GM18868 (cell line): ENCODE results near the gene GJB1.
"Not testable (repeated sequence)": the region's sequence is repeated elsewhere in the genome, so short reads cannot be mapped to it uniquely, and the experiment has no call there.

ENCODE experiments used
- ATAC-seq: cut with Tn5 transposase; IDR thresholded peaks from one replicate; pipeline ENCODE4 v1.9.1; 2021; ENCODE audit warnings: mild to moderate bottlenecking, moderate library complexity; ENCODE audit not compliant: unreplicated experiment

The GJB1 gene

GRCh38 chrX:71222929-71223328 lies at the start of gene GJB1:
Gene GJB1 (plus strand): TSS chrX:71223224. CDS start chrX:71223708, 484 bp downstream.
- ATAC-seq: no peak

DNA sequence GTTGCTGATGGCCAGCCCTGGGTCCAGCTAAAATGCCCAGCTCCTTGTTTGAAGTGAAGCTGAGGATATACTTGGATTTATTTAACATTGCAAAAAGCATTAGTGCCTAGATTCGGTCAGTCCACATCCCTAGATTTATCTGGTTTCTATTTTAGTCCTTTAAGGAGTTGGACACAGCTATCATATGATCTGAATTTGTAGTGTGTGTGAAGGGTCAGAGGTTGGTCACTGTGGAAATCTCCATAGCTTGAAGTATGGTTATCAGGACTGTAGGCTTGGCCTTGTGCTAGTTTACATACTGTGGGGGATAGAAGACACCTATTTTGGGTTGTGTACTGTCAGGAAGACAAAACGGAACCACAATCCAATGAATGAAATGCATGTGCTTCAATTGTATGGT lies 49.6 kb upstream of the GJB1 start:
- no peak for ATAC-seq

DNA sequence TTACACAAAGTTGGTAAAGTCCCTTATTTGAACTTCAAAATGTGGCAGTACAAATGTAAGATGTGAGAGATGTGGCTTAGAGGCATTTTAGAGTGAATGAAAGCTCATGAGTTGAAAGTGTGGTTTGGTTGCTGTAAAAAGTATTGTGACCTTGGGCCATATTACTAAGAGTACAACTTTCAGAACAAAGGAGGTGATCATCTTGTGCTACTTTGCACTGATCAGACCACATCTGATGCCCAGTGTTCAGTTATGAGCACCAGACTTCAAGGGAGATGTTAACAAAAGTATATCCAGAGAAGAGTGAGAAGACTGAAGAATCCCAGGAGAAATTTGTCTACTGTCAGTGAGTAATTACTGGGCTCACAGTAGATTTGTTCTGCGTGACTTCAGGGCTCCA lies 48.2 kb upstream of the GJB1 start:
- ATAC-seq: no peak

GRCh38 chrX:71175531-71175930 lies 47.5 kb upstream of the GJB1 start:
- ATAC-seq: no peak

DNA sequence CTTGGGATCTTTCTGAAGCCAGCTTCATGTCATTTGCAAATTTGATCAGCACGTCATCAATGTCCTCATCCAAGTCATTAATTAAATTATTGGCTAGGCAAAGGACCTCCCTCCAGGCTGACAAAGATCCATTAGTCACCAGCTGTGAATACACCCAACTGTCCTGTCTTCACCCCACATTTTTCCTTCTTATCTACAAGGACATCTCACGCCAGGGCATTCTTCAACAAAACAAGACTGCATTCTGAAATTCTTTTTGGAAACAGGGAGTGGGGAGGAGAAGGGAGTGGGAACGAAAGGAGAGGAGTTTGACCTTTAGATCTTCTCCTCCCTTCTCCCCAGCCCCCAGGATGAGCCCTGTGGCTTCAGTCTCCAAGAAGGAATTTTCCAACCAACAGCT lies 45.7 kb upstream of the GJB1 start:
- ATAC-seq: no peak

GRCh38 chrX:71178908-71179307 lies 44.1 kb upstream of the GJB1 start:
- no peak for ATAC-seq

DNA sequence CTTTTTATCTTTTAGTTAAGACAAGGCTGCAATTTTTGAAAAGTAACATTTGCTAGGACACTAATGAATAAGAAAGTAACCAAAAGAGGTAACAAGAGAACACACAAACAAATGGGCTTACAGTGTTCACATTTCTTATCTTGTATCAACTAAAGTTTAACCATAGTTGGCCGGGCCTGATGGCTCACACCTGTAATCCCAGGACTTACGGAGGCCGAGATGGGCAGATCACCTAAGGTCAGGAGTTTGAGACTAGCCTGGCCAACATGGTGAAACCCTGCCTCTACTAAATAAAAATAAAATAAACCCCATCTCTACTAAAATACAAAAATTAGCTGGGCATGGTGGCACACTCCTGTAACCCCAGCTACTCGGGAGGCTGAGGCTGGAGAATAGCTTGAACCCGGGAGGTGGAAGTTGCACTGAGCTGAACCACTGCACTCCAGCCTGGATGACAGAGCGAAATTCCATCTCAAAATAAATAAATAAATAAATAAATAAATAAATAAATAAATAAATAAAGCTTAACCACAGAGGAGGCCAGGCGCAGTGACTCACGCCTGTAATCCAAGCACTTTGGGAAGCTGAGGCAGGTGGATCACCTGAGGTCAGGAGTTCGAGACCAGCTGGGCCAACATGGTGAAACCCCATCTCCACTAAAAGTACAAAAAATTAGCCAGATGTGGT lies 42.3 kb upstream of the GJB1 start:
- not testable (repeated sequence) for ATAC-seq

- ATAC-seq: peak; percentile 59
These were observed 41.5 kb upstream of the GJB1 start for GRCh38 chrX:71181558-71181909.

- ATAC-seq: peak; percentile 89
These were observed 40.9 kb upstream of the GJB1 start for GRCh38 chrX:71181910-71182799.

- ATAC-seq: no peak
These were observed 40.2 kb upstream of the GJB1 start for GRCh38 chrX:71182871-71183270.

DNA sequence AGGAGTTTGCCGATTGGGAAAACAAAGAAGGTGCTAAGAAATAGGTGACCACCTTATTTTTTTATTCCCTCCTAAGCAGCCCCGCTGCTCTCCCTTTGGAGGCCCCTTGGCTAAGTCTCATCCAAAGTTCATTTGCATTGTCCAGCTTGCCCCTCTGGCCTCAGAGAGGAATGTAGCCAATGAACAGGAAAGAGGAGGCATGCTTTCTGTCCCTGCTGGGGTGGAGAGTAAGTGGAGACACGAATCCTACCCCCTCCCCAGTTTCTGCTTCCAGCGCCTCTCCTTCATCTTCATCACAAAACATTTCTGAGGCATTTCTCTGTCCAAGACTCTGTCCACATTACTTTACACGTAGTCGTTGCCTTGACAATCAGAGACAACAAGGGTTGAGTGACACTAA lies 39.7 kb upstream of the GJB1 start:
- no peak for ATAC-seq

DNA sequence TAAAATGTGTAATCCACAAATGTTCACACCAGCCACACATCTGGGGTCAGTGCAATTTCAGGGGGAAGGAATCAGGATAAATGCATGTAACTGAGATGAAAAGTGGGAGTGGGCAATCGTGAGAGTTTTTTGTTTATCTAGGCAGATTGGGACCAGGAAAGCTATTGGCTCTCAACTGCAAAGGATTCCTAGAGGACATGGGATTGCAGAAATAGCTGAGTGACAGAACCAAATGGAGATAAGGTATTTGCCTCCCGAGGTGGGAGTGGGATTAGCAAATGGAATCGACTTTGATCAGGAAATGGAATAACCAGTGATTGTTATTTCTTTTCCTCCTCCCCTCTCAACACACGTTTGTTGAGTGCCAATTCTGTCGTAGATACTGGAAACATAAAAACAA lies 38.9 kb upstream of the GJB1 start:
- no peak for ATAC-seq

DNA sequence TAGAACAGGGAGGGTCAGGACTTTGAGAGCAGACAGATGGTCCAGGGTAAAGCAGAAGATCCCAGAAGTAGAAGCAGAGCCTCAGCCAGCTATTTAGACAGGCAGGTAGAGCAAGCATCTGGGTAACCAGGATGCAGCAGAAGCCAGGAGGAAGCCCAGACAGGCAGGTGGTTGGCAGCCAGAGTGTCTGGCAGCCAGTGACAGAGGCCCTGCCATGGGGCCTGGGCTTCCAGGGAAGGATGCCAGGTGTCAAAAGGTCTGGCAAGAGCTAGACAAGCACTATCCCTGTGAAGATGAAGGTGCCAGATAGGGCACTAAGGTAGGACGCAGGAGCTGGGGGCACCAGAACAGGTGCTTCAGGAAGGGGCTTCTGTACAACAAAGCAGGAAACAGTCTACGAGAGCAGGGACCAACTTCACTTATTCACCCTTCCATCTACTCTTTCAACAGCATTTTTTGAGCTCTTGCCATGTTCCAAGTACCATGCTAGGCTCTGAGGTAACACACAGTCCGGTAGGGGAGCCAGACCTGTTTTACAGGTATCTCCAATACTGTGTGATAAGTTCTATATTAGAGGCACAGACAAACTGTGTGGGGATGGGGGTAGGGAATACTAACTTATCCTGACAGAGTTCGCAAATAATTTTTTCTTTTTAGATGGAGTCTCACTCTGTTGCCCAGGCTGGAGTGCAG lies 38.1 kb upstream of the GJB1 start:
- ATAC-seq: no peak

DNA sequence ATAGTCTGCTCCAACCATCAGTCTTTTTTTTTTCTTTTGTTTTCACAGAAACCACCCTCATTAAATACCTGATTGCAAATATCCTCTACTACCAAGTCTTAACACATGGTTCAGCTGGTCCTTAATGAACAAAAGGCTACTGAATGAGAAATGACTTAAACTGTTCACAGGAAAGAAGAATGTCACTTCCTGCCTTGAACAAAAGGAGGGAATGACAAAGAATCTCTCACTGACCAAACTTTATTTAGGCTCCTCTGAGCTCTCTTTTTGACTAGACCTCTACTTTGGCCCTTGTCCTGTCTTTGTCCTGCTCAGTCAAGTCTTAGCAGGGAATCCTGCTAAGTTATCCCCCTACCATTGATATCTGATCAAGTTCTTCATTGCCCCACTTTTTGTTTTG lies 31.8 kb upstream of the GJB1 start:
- no peak for ATAC-seq

DNA sequence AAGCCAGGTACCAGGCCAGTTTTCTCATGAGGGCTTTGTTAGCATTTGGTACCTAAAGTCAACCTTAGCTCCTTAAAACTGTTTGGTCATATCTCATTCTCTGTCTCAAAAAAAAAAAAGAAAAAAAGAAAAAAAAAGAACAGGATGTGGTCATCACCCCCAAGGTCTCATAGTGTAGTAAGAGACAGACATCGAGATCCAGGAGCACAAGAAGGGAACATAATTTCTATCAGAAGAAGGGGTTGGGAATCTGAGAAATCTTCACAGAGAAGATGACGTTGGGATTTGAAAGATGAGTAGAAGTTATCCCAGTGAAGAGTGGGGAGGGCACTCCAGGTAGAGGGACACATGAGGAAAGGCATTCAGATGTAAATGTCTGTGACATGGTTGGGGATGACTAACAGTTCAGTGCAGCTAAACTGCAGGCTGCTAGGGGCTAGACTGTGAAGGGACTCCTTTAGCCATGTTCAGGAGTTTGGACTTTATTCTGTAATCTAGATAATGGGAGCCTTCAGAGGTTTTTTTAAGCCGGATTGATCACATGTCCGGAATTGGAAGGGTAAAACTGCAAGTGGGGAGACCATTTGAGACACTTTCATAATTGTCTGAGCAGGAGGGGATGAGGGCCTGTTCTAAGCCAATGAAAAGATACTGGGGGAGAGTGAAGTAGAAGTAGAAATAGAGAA lies 26.9 kb upstream of the GJB1 start:
- peak; percentile 58 for ATAC-seq

GRCh38 chrX:71198066-71198465 lies 25.0 kb upstream of the GJB1 start:
- peak; percentile 87 for ATAC-seq

DNA sequence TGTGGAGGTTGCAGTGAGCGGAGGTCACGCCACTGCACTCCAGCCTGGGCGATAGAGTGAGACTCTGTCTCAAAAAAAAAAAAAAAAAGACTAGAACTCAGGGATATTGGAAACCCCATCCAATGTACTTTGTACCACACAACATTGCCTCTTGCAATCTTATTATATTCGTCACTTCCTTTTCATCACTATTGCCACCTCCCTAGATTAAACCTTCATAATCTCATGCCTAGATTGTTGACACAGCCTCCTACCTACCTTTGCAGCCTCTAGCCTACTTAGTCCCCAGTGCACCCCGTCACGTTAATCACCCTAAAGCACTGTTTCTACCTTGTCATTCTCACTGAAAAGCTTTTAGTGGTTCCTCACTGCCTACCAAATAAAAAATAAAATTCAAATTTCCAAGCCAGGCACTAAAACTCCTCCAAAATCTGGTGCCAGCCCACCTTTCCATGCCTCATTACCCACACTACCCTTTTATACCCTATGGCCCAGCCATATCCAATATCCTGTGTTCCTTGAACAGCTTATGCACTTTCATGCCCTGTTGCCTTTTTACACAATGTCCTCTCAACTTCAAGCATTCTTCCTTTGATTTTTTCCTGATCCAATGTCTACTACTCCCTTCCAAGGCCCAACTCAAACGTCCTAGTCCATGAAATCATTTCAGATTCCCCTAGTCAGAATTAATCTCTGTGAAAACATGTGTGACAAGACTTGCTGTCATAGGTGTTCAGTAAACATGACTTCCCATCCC lies 23.6 kb upstream of the GJB1 start:
- no peak for ATAC-seq

DNA sequence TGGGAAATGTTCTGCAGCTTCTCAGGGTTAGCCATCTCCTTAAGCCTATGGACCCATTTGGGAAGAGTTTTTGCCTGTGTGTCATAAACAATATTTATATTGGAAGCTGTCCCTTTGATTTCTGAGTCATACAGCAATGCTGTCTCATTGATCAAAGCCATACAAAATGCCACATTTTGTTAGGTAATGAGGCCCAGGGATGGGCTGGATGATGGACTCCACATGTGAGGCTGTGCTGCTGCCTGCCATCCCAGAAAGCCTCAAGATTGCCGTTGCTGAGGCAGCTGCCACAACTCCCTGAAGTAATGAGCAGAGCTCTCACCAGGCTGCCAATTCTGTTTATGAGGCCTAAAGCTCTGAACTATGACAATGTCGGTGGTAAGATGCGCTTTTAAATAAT lies 12.2 kb upstream of the GJB1 start:
- ATAC-seq: no peak

DNA sequence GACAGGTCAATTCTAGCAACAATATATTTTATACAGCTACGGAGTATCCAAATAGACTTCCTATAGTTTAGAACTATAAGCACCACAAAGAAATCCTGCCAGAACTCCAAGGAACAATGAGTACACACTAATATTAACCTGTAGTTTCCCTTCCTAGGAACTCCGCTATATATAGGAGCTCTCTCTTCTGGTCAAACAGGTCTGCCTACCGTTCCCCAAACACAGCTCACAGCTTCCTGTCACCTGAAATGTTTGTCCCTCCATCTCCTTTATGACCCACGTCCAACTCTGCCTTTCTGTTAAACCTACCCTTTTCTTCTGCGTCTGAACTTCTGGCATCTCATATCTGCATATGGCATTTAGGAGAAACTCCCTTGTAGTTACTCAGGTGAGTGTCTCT lies 10.5 kb upstream of the GJB1 start:
- no peak for ATAC-seq

DNA sequence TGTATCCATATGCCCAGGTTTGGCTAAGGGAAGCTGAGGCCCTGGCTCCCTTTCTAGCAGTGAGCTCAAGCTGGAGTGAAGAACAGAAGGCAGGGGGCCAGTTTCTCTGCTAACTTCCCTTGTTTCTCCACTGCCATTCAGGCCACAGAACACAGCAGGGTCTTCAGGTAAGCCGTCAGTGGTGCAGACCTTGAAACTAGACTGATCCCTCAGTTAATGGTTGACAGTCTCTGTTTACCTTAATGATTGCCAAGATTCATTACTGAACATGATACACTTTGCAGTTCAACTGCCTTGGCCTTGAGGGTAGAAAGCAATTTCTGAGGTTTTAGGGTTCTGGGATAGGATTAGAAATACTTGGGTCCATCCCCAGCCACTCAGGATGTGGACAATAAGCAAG lies 8.9 kb upstream of the GJB1 start:
- no peak for ATAC-seq
